ENCODE results near the gene SNX9. TPM values are rescaled to one million over a fixed set of nuclear protein-coding genes. Genes with fewer than 3 reads are reported as not detected.
A peak's percentile ranks its signal among the peaks of the same experiment; 100 is the strongest.

The SNX9 gene
- total and polyA plus RNA-seq, 2 of the 4 experiments (the other 2 are of a cell fraction) = 35.3 to 41.2 TPM

GRCh38 chr6:157978021-157978783, 155.2 kb downstream of the SNX9 start:
- ChIA-PET CTCF (no interaction called here), POLR2A (ENCODE audit: unreplicated experiment) (no interaction called here)
- Histone ChIP-seq H2AK5ac (ENCODE audit: low read depth, low read length) (peak overlapping the region; percentile 63), H3K4me1 (ENCODE audit: control insufficient read depth, insufficient read depth, low read length) (peaks cover 9% of the 10 kb centered on the region), H4K5ac (ENCODE audit: low read depth, low read length) (no peak overlapping the region; the same call in 1 of the 2 replicates), H4K20me1 (ENCODE audit: insufficient read depth, low read length) (peaks cover 9% of the 10 kb centered on the region; the same call in 1 of the 2 replicates), H3K23ac (ENCODE audit: low read depth, low read length) (no peak overlapping the region), H3K4me2 (ENCODE audit: low read depth, low read length) (no peak overlapping the region), H2BK5ac (ENCODE audit: low read depth, low read length, poor library complexity, severe bottlenecking) (no peak overlapping the region), H4K91ac (ENCODE audit: insufficient read depth, low read depth, low read length) (no peak overlapping the region; the same call in 1 of the 2 replicates), H3K27me3 (ENCODE audit: control insufficient read depth, insufficient read depth, low read length) (no peaks in the 10 kb centered on the region), H3K56ac (ENCODE audit: extremely low read depth, insufficient read depth, low read length) (no peak overlapping the region), H3K9ac (ENCODE audit: low read depth, low read length) (no peak overlapping the region), H3K18ac (ENCODE audit: low read depth, low read length) (no peak overlapping the region), H3K4ac (ENCODE audit: low read depth, low read length) (peak overlapping the region; percentile 14), H3K9me1 (ENCODE audit: insufficient read depth, low read length) (peaks cover 8% of the 10 kb centered on the region), H2BK20ac (ENCODE audit: low read depth, low read length) (no peak overlapping the region), H3K36me3 (ENCODE audit: control insufficient read depth, insufficient read depth, low read length) (no peaks in the 10 kb centered on the region; the same call in 1 of the 2 replicates), H3K14ac (replicated peaks; ENCODE audit: low read depth, low read length) (no peak overlapping the region), H3K79me1 (ENCODE audit: low read depth in 1 of 2, low read length in 2 of 2) (peaks cover 9 to 11% of the 10 kb centered on the region in 2 experiments), H2AFZ (replicated peaks; ENCODE audit: low read length, poor library complexity) (no peak overlapping the region), H4K8ac (ENCODE audit: low read depth in 2 of 2, low read length in 2 of 2) (0 out of 4 replicates have a peak overlapping the region, but pooled peaks of 1 of the 2 experiments have one; percentile 23), H3K4me3 (ENCODE audit: insufficient read depth, low read depth, low read length) (no peak overlapping the region), H2BK120ac (ENCODE audit: low read depth, low read length) (peak overlapping the region; percentile 60), H3K9me3 (ENCODE audit: control insufficient read depth, insufficient read depth, low read length) (no peaks in the 10 kb centered on the region), H2AK9ac (replicated peaks; ENCODE audit: low read depth, low read length, poor library complexity) (peak overlapping the region; percentile 46), H2BK15ac (ENCODE audit: low read depth, low read length) (no peak overlapping the region), H3K27ac (ENCODE audit: insufficient read depth, low read length) (no peak overlapping the region)
- ATAC-seq (ENCODE audit: low read depth) = no peak
- DNase-seq = no peak
- intact Hi-C loops (cut with micrococcal nuclease) = no loop called here
- dilution Hi-C loops (cut with HindIII; ENCODE audit: low sequenced_read_pairs, unreplicated experiment) = no loop called here
- TF ChIP-seq CEBPB (IDR thresholded peaks at IDR 0.05; ENCODE audit: low read depth, low read length) = peak; percentile 83
- no peak for TF ChIP-seq RFX5 (IDR thresholded peaks at IDR 0.05; ENCODE audit: low read depth, low read length)
- no TSS peak for BruUV-seq (replicated peaks)
- in situ Hi-C loops (cut with MboI; ENCODE audit: low sequenced_read_pairs) = no loop called here
- WGBS, 2 experiments (ENCODE audit: extremely low coverage in 2 of 2, insufficient read length in 1 of 2) = 92% methylated on average over 10 of the region's 16 CpGs; no CpG with 5 or more reads in 1 of the 2 experiments

All from IMR-90 (cell line).